ENCODE data around the gene C1orf174.

- TF ChIP-seq POLR2A (IDR thresholded peaks at IDR 0.05; ENCODE audit: low read depth, low read length) (no peak), TAF1 (IDR thresholded peaks at IDR 0.05; ENCODE audit: low read depth, low read length) (no peak), POLR2AphosphoS5 (IDR thresholded peaks at IDR 0.05; ENCODE audit: low read depth, low read length) (no peak), POU2F2 (IDR thresholded peaks at IDR 0.05; ENCODE audit: low read depth, low read length) (no peak), SPI1 (IDR thresholded peaks at IDR 0.05; ENCODE audit: low read depth, low read length) (no peak)
Observed at GRCh38 chr1:3903141-3904005, 3.3 kb upstream of the C1orf174 start.
